ENCODE results near the gene VPS8.

The VPS8 gene

DNA sequence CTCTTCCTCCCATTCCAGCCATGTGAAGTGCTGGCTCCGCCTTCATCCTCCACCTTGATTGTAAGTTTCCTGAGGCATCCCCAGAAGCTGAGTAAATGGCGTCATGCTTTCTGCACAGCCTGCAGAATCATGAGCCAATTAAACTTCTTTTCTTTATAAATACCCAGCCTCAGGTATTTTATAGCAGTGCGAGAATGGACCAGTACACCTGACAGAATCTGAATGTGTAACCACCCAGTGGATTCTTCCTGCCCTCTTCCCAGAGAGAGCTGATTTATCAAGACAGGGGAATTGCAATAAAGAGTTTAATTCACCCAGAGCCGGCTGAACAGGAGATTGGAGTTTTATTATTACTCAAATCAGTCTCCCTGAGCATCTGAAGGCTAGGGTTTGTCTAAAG is 254.3 kb downstream of the VPS8 start:
- TF ChIP-seq, protein P1, sequence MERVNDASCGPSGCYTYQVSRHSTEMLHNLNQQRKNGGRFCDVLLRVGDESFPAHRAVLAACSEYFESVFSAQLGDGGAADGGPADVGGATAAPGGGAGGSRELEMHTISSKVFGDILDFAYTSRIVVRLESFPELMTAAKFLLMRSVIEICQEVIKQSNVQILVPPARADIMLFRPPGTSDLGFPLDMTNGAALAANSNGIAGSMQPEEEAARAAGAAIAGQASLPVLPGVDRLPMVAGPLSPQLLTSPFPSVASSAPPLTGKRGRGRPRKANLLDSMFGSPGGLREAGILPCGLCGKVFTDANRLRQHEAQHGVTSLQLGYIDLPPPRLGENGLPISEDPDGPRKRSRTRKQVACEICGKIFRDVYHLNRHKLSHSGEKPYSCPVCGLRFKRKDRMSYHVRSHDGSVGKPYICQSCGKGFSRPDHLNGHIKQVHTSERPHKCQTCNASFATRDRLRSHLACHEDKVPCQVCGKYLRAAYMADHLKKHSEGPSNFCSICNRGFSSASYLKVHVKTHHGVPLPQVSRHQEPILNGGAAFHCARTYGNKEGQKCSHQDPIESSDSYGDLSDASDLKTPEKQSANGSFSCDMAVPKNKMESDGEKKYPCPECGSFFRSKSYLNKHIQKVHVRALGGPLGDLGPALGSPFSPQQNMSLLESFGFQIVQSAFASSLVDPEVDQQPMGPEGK (CRISPR knock-in tag; IDR thresholded peaks at IDR 0.05; ENCODE audit: borderline replicate concordance) = no peak
- TF ChIP-seq, protein P2, sequence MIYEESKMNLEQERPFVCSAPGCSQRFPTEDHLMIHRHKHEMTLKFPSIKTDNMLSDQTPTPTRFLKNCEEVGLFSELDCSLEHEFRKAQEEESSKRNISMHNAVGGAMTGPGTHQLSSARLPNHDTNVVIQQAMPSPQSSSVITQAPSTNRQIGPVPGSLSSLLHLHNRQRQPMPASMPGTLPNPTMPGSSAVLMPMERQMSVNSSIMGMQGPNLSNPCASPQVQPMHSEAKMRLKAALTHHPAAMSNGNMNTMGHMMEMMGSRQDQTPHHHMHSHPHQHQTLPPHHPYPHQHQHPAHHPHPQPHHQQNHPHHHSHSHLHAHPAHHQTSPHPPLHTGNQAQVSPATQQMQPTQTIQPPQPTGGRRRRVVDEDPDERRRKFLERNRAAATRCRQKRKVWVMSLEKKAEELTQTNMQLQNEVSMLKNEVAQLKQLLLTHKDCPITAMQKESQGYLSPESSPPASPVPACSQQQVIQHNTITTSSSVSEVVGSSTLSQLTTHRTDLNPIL (CRISPR knock-in tag; IDR thresholded peaks at IDR 0.05; ENCODE audit: low read depth) = no peak
- TF ChIP-seq ZC3H10 (CRISPR knock-in tag; IDR thresholded peaks at IDR 0.05) (no peak), ESRRG (CRISPR knock-in tag; IDR thresholded peaks at IDR 0.05) (no peak)
- no peak for ATAC-seq

- TF ChIP-seq ZFP30 (CRISPR knock-in tag; IDR thresholded peaks at IDR 0.05) = no peak
- TF ChIP-seq ZC3H10 (CRISPR knock-in tag; IDR thresholded peaks at IDR 0.05) = no peak
- no peak for TF ChIP-seq RARB (CRISPR knock-in tag; IDR thresholded peaks at IDR 0.05)
- TF ChIP-seq ZNF70 (CRISPR knock-in tag; IDR thresholded peaks at IDR 0.05) = no peak
- TF ChIP-seq CSDC2 (CRISPR knock-in tag; IDR thresholded peaks at IDR 0.05) = no peak
- TF ChIP-seq, protein P3, sequence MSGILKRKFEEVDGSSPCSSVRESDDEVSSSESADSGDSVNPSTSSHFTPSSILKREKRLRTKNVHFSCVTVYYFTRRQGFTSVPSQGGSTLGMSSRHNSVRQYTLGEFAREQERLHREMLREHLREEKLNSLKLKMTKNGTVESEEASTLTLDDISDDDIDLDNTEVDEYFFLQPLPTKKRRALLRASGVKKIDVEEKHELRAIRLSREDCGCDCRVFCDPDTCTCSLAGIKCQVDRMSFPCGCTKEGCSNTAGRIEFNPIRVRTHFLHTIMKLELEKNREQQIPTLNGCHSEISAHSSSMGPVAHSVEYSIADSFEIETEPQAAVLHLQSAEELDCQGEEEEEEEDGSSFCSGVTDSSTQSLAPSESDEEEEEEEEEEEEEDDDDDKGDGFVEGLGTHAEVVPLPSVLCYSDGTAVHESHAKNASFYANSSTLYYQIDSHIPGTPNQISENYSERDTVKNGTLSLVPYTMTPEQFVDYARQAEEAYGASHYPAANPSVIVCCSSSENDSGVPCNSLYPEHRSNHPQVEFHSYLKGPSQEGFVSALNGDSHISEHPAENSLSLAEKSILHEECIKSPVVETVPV (CRISPR knock-in tag; IDR thresholded peaks at IDR 0.05) = no peak
- TF ChIP-seq SNAI2 (CRISPR knock-in tag; IDR thresholded peaks at IDR 0.05) = no peak
- no peak for TF ChIP-seq POU6F1 (CRISPR knock-in tag; IDR thresholded peaks at IDR 0.05; ENCODE audit: borderline replicate concordance, low read depth)
- no peak for TF ChIP-seq TOX (CRISPR knock-in tag; IDR thresholded peaks at IDR 0.05; ENCODE audit: borderline replicate concordance)
- TF ChIP-seq, protein P1 (CRISPR knock-in tag; IDR thresholded peaks at IDR 0.05; ENCODE audit: borderline replicate concordance) = no peak
- TF ChIP-seq BACH2 (CRISPR knock-in tag; IDR thresholded peaks at IDR 0.05; ENCODE audit: borderline replicate concordance) = no peak
- ATAC-seq = no peak
Measured at GRCh38 chr3:185067173-185067572, 255.2 kb downstream of the VPS8 start.

DNA sequence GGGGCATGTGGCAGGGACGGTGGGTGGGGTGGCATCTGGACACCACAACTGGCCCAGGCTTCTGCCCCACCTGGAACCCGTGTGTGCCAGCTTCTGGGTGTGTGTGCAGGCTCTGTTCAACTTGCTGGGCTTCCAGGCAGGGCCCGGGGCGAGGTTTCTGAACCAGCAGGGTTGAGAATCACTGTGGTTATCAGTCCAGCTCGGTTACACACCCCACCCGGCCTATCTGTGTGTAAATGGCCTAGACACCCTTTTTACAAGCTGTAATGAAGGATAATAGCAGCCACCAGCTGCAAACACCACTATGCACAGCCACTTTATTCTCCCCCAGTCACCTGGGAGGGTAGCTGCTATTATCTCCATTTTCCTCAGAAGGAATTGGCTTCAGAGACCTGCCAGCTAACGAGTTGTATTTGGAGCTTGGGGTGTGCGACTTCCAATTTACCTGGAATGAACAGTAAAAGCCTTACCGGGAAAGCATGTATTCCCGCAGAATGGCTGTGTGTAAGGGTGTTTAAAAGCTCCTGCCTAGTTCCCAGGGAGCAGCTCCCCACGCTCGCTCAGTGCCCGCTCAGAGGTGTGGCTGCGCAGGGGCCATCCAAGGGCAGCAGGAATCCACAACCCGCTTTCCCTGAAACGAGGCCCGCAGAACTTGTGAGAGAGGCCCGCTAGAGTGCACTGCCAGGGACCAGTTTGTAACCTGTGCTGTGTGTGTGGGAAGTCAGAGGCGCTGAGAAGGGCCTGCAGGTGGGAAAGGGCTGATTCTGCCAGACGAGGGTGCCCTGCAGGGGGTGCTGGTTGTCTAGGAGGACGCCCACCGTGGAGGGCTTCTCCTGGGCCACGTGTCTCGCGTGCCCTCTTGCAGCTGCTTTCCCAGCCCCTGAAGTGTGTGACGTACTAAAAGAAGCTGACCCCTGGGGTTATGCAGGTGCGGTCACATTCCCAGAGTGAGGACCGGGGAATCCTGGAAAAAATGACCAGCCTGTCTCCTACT is 257.4 kb downstream of the VPS8 start:
- ATAC-seq = no peak
- TF ChIP-seq, protein P2 (CRISPR knock-in tag; IDR thresholded peaks at IDR 0.05; ENCODE audit: low read depth) = no peak
- TF ChIP-seq CSDC2 (CRISPR knock-in tag; IDR thresholded peaks at IDR 0.05) = no peak
- TF ChIP-seq TCF4 (CRISPR knock-in tag; IDR thresholded peaks at IDR 0.05; ENCODE audit: borderline replicate concordance) = no peak
- TF ChIP-seq ZNF8 (CRISPR knock-in tag; IDR thresholded peaks at IDR 0.05) = no peak
- no peak for TF ChIP-seq ZFP30 (CRISPR knock-in tag; IDR thresholded peaks at IDR 0.05)
- no peak for TF ChIP-seq OSR1 (CRISPR knock-in tag; IDR thresholded peaks at IDR 0.05)
- no peak for TF ChIP-seq GLIS3 (CRISPR knock-in tag; IDR thresholded peaks at IDR 0.05)
- no peak for TF ChIP-seq ARNTL (CRISPR knock-in tag; IDR thresholded peaks at IDR 0.05; ENCODE audit: borderline replicate concordance, low read depth)
- TF ChIP-seq ZNF565 (CRISPR knock-in tag; conservative IDR thresholded peaks at IDR 0.05; ENCODE audit: low read depth) = no peak
- no peak for TF ChIP-seq ZFP3 (CRISPR knock-in tag; IDR thresholded peaks at IDR 0.05)
- TF ChIP-seq ESRRG (CRISPR knock-in tag; IDR thresholded peaks at IDR 0.05) = no peak
- no peak for TF ChIP-seq RARB (CRISPR knock-in tag; IDR thresholded peaks at IDR 0.05)
- TF ChIP-seq, protein P1 (CRISPR knock-in tag; IDR thresholded peaks at IDR 0.05; ENCODE audit: borderline replicate concordance) = no peak
- no peak for TF ChIP-seq TSHZ2 (CRISPR knock-in tag; IDR thresholded peaks at IDR 0.05)
- no peak for TF ChIP-seq BACH2 (CRISPR knock-in tag; IDR thresholded peaks at IDR 0.05; ENCODE audit: borderline replicate concordance)
